ENCODE measurements around the gene FIG4. TPM values are rescaled to one million over a fixed set of nuclear protein-coding genes. Genes with fewer than 3 reads are reported as not detected.
"Not testable (repeated sequence)": the region's sequence is repeated elsewhere in the genome, so short reads cannot be mapped to it uniquely, and the experiment has no call there.

The FIG4 gene
- total RNA-seq, 2 experiments from 2014 or later: 12.1 to 13.5 TPM

DNA sequence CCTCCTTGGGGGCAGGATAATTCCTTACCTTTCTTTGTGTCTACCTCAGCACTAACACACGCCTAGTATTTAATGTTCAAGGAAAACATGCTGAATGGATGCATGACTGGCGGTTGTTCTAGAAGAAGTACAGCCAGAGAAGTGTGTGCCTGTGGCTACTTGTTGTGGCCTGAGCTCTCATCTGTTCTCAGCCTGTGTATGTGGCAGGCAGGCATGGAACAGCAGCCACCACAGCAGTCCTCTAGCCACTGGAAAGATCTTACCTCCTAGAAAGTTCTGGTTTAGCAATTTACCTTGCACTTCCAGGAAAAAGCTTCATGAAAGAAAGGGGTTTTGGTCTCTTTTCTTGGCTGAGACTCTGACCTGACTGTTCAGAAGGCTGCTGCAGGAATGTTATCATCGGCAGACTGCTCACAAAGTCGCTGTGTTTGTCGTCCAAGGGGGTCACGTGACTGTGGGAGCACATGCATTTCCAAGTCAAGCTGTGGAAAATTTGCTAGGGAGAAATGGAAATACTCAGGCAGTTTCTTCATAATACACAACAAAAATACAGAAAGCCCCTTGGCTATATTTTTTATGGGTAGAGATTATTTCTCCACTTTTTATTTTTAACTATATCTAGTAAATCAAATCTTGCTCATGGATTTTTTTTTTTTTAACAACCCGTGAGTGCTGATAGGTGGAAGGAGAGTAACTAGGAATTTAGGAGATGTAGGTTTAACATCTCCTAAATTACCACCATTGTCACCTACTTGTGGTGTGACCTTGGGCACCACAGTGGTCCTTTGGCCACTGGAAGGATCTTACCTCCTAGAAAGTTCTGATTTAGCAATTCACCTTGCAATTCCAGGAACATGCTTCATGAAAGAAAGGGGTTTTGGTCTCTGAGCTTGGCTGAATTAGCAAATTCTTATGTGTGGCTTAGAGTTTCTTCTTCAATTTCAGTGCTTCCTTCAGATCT, 176.2 kb downstream of the FIG4 start:
- POLR2A ChIA-PET: no interaction called here
- Mint-ChIP-seq H3K9me3 (no peaks in the 10 kb centered on the region), H3K4me3 (no peak overlapping the region), H3K4me1 (peaks cover 2% of the 10 kb centered on the region), H3K27me3 (peaks cover 23% of the 10 kb centered on the region), H3K27ac (no peak overlapping the region), H3K36me3 (no peaks in the 10 kb centered on the region)
- DNase-seq: no peak
- ATAC-seq (ENCODE audit: low read depth): no peak

DNA sequence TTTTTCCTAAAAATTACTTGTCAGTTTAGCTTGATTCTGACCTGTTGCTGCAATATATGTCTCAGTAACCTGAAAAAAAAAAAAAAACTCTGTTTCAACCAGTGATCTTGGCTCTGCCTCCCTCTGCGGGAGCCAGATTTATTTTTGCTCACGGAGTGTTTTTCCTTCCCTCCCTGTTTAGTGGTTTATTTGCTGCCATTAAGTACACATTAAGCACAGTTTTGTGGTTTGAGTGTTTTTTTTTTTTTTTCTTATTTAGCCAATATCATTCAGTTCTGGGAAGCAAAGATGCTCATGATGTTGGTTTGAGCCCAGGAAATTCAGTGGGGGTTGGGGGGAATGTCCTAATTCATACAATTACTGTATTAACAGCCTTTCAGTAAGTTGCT, 176.9 kb downstream of the FIG4 start:
- Mint-ChIP-seq H3K27me3 (peaks cover 23% of the 10 kb centered on the region), H3K4me3 (no peak overlapping the region), H3K36me3 (no peaks in the 10 kb centered on the region)

DNA sequence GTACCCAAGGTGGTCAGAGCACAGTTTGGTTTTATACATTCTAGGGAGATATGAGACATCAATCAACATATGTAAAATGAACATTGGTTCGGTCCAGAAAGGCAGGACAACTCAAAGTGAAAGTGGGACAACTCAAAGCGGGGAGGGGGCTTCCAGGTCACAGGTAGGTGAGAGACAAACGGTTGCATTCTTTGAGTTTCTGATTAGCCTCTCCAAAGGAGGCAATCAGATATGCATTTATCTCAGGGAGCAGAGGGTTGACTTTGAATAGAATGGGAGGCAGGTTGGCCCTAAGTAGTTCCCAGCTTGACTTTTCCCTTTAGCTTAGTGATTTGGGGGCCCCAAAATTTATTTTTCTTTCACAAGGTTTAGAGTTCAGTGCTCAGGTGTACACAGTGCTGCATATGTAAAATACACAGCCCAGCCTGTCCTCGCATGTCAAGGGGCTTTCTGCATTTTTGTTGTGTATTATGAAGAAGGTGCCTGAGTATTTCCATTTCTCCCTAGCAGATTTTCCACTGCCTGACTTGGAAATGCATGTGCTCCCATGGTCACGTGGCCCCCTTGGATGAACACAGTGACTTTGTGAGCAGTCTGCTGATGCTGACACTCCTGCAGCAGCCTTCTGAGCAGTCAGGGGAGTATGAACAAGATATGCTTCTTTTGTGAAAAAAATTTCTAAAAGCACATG, 178.4 kb downstream of the FIG4 start:
- H3K4me1 Mint-ChIP-seq; ATAC-seq (ENCODE audit: low read depth); H3K36me3 Mint-ChIP-seq; DNase-seq; H3K9me3 Mint-ChIP-seq; POLR2A ChIA-PET; H3K4me3 Mint-ChIP-seq; H3K27ac Mint-ChIP-seq: not testable (repeated sequence)
- peaks cover 25% of the 10 kb centered on the region for H3K27me3 Mint-ChIP-seq

More for the DNA sequence above, 176.9 kb downstream of the FIG4 start:
- ATAC-seq (ENCODE audit: low read depth) (no peak), DNase-seq (no peak)
- H3K4me1 Mint-ChIP-seq: peaks cover 2% of the 10 kb centered on the region
- H3K27ac Mint-ChIP-seq: no peak overlapping the region
- H3K9me3 Mint-ChIP-seq: no peaks in the 10 kb centered on the region
- POLR2A ChIA-PET: no interaction called here

DNA sequence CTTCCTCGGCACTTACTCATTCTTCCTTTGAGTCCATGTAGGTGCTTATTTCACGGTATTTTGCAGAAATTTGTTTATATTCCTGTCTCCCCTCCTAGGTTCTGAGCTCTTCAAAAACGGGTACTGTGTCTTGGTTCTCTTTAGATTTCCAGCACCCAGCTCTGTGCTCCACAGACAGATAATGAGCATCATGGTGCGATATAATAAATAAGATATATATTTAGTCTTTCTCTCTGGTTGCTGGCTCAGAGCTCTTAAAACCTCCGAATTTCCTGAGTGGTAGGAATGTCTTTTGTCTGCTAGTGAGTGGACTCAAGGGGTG, 179.0 kb downstream of the FIG4 start:
- H3K27ac Mint-ChIP-seq: no peak overlapping the region
- DNase-seq (no peak), ATAC-seq (ENCODE audit: low read depth) (no peak)
- peaks cover 29% of the 10 kb centered on the region for H3K27me3 Mint-ChIP-seq
- H3K4me1 Mint-ChIP-seq: peaks cover 2% of the 10 kb centered on the region
- H3K36me3 Mint-ChIP-seq: no peaks in the 10 kb centered on the region
- POLR2A ChIA-PET: no interaction called here
- no peak overlapping the region for H3K4me3 Mint-ChIP-seq
- no peaks in the 10 kb centered on the region for H3K9me3 Mint-ChIP-seq

DNA sequence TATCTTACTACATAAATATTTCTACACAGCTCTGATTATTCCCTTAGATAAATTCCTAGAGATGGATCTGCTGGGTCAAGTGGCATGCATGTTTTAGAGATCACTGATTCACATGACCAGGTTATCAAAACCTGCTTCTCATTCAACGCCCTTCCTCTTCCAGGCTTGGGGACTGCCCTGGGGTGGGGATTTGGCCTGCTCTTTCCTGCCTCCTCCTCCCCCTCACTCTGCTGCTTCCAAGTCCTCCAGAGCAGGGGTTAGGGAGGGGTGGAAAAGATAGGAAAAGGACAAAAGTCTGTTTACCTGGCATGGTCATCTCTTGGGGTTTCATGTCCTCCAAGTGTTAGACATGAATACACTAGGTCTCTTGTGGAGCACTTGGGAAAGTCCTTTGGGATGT, 181.5 kb downstream of the FIG4 start:
- DNase-seq (no peak), ATAC-seq (ENCODE audit: low read depth) (no peak)
- Mint-ChIP-seq H3K4me1 (no peaks in the 10 kb centered on the region), H3K36me3 (no peaks in the 10 kb centered on the region), H3K27ac (no peak overlapping the region), H3K27me3 (peaks cover 31% of the 10 kb centered on the region), H3K9me3 (no peaks in the 10 kb centered on the region), H3K4me3 (no peak overlapping the region)
- POLR2A ChIA-PET: no interaction called here

DNA sequence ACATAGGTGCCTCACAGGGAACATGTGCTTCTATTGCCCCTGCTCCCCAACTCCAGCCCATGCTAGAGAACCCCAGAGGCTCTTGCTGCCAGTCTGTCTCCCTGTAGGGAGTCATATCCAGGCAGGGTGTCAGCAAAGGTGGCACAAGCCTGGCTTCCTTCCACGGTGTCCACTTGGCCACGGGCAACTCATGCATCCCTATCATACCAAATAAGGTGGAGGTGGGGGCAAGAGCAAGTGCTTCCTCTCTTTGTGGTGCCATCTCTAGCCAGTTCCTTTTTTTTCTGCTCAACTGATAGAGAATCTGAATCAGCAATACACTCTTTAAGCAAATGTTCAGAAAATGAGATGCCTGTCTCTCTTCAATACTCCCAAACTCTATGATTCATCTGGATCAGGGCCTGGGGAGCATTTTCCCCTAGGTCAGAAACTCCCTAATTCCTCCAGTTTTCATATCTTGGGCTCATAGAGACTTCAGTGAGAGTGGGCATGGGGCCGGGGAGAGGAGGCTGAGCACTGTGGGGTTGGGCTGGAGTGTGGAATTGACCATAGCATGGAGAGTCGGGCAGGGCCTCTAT, 182.0 kb downstream of the FIG4 start:
- peaks cover 31% of the 10 kb centered on the region for H3K27me3 Mint-ChIP-seq

DNA sequence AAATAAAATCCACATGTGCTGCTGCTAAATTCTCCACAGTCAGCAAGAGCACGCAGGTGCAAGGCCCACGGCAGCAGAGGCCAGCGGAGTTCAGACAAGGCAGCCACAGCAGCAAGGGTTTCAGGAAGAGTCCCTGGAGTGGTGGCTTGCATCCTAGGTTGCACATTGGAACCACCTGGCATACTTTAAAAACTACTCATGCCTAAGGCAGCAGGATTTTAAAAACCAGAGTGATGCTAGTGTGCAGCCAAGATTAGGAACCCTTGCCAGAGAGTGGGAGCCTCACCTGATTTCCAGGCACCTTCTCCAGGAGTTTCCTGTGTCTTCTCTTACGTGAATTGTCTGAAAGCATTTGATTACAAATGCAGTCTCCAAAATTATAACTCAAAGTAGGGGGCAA, 183.0 kb downstream of the FIG4 start:
- Mint-ChIP-seq H3K27me3 (peaks cover 33% of the 10 kb centered on the region), H3K36me3 (no peaks in the 10 kb centered on the region), H3K4me3 (no peak overlapping the region), H3K4me1 (no peaks in the 10 kb centered on the region), H3K9me3 (no peaks in the 10 kb centered on the region), H3K27ac (no peak overlapping the region)
- DNase-seq: no peak
- POLR2A ChIA-PET: no interaction called here
- ATAC-seq (ENCODE audit: low read depth): no peak

More for the DNA sequence above, 182.0 kb downstream of the FIG4 start:
- Mint-ChIP-seq H3K27ac (no peak overlapping the region), H3K4me1 (no peaks in the 10 kb centered on the region), H3K9me3 (no peaks in the 10 kb centered on the region), H3K36me3 (no peaks in the 10 kb centered on the region), H3K4me3 (no peak overlapping the region)
- no peak for DNase-seq
- no peak for ATAC-seq (ENCODE audit: low read depth)
- POLR2A ChIA-PET: no interaction called here

DNA sequence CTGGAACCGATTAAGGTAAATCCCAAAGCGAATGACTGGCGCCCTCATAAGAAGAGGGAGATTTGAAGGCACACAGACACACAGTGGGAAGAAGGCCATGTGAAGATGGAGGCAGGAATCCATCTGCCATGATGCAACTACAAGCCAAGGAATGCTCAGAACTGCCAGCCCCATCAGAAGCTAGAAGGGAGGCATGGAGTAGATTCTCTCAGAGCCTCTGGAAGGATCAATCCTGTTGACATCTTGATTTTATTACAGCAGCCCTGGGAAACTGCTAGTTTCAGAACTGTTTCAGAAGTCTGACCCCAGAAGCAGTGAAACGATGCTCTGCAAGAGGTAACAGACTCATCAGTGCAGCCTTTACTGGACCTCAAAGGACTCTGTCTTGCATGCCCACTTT, 183.5 kb downstream of the FIG4 start:
- H3K9me3 Mint-ChIP-seq: no peaks in the 10 kb centered on the region
- H3K27ac Mint-ChIP-seq: no peak overlapping the region
- no peaks in the 10 kb centered on the region for H3K4me1 Mint-ChIP-seq
- no peaks in the 10 kb centered on the region for H3K36me3 Mint-ChIP-seq
- H3K4me3 Mint-ChIP-seq: no peak overlapping the region
- no peak for DNase-seq
- no peak for ATAC-seq (ENCODE audit: low read depth)
- POLR2A ChIA-PET: no interaction called here
- H3K27me3 Mint-ChIP-seq: peaks cover 36% of the 10 kb centered on the region

Other genes with a start within 250 kb of the FIG4 start
- 10 to 100 TPM; 80.4 to 81.5 TPM for gene MICAL1, start 235.5 kb upstream of the FIG4 start, total RNA-seq
- gene ZBTB24, start 208.1 kb upstream of the FIG4 start, total RNA-seq: 10 to 100 TPM; 19.7 to 20.0 TPM
- gene AK9, start 94 bp upstream of the FIG4 start, total RNA-seq: 1 to 10 TPM; 8.0 to 8.2 TPM

Measured in activated naive CD8-positive, alpha-beta T cell treated with anti-CD3 and anti-CD28 coated beads, Interleukin-2, amount 10 ng/mL, durations not matched to agents 7 days and 5 days (primary cell).